Thyroid gland (tissue), 4 donors: ENCODE results near the gene TMEM258. TPM values are rescaled to one million over a fixed set of nuclear protein-coding genes. Genes with fewer than 3 reads are reported as not detected.

Experiments
- DNase-seq, 2 donors: peaks; one replicate each; pipeline ENCODE4 v3.0.0-alpha.2; 2019
- H3K27ac ChIP-seq, 3 donors: fragments of 200-600 bp; sonication (generic); 1 replicate in 2 of 3; 2 replicates in 1 of 3; pipeline ENCODE4 v1.5.1; 2016 to 2019; ENCODE audit warnings: mild to moderate bottlenecking in 1 of 3, moderate library complexity in 1 of 3
- H3K27me3 ChIP-seq: fragments of 200-600 bp; sonication (generic); one replicate; pipeline ENCODE4 v1.5.1; 2019
- H3K36me3 ChIP-seq, 2 donors: fragments of 200-600 bp; sonication (generic); one replicate each; pipeline ENCODE4 v1.5.1; 2016 to 2019
- H3K4me1 ChIP-seq, 2 donors: fragments of 200-600 bp; sonication (generic); one replicate each; pipeline ENCODE4 v1.5.1; 2017 to 2019
- H3K4me3 ChIP-seq, 3 donors: fragments of 200-600 bp; sonication (generic); replicated peaks in 1 of 3; 1 replicate in 2 of 3; 2 replicates in 1 of 3; pipeline ENCODE4 v1.5.1; 2016; ENCODE audit warnings: mild to moderate bottlenecking in 1 of 3
- H3K9me3 ChIP-seq: fragments of 200-600 bp; sonication (generic); one replicate; pipeline ENCODE4 v1.5.1; 2017
- CTCF ChIP-seq, 6 experiments: fragments of 200-600 bp in 3 of 6; fragments of 450-650 bp in 3 of 6; sonication (generic) in 3 of 6; IDR thresholded peaks; one replicate each; pipeline ENCODE4 v1.5.1; 2016 to 2019; ENCODE audit warnings: antibody characterized with exemption in 6 of 6, mild to moderate bottlenecking in 2 of 6, inconsistent platforms in 1 of 6, moderate library complexity in 1 of 6
- POLR2A ChIP-seq, 2 donors: fragments of 450-650 bp; IDR thresholded peaks; one replicate each; pipeline ENCODE4 v1.6.1; 2017; ENCODE audit warnings: antibody characterized with exemption in 2 of 2, mild to moderate bottlenecking in 2 of 2, moderate library complexity in 1 of 2
- WGBS, 2 donors: methylation state at CpG; one replicate each; pipeline ENCODE4 v1.1.5; 2017; 5-methylcytosine and 5-hydroxymethylcytosine counted together
- intact Hi-C: fragments of 100-400 bp; cut with DNase I; formaldehyde crosslinking; loops from one replicate; pipeline ENCODE4 v1.15.1; 2023
- total RNA-seq, 4 donors: library from RNA; depleted of rRNA; stranded (reverse); fragments of >200 nt; gene quantifications; one replicate each; pipeline ENCODE4 v1.2.3, GENCODE V29; 2016

TMEM258 gene
- total RNA-seq, 4 donors from 2014 or later = 28.0 to 57.9 (median 48.1) TPM

- no peak for TF ChIP-seq CTCF (IDR thresholded peaks at IDR 0.05)
- TF ChIP-seq POLR2A (IDR thresholded peaks at IDR 0.05) = no peak
- Histone ChIP-seq H3K36me3 (no peaks in the 10 kb centered on the region), H3K27ac (no peak overlapping the region), H3K4me3 (no peak overlapping the region), H3K4me1 (no peaks in the 10 kb centered on the region), H3K9me3 (no peaks in the 10 kb centered on the region), H3K27me3 (no peaks in the 10 kb centered on the region)
- intact Hi-C loops = no loop called here
- WGBS, 2 donors = 72 to 75% methylated on average over 21 to 22 of the region's 23 CpGs
- DNase-seq = no peak
These were observed 28.3 kb downstream of the TMEM258 start for GRCh38 chr11:61763930-61764605.

- H3K27me3 ChIP-seq = no peaks in the 10 kb centered on the region
- H3K9me3 ChIP-seq = no peaks in the 10 kb centered on the region
- intact Hi-C loops = no loop called here
- no peak overlapping the region for H3K27ac ChIP-seq
- 46 to 59% methylated on average over 8 to 14 of the region's 15 CpGs for WGBS, 2 donors
- H3K4me1 ChIP-seq = no peaks in the 10 kb centered on the region
- DNase-seq = no peak
- H3K4me3 ChIP-seq = no peak overlapping the region
- no peaks in the 10 kb centered on the region for H3K36me3 ChIP-seq
- TF ChIP-seq POLR2A (IDR thresholded peaks at IDR 0.05) (no peak), CTCF (IDR thresholded peaks at IDR 0.05) (no peak)
These were observed 29.6 kb downstream of the TMEM258 start for GRCh38 chr11:61762798-61763197.

- 62 to 69% methylated on average over 3 to 8 of the region's 10 CpGs for WGBS, 2 donors
- no peak overlapping the region for H3K4me3 ChIP-seq
- no peak for TF ChIP-seq POLR2A (IDR thresholded peaks at IDR 0.05)
- no peak for TF ChIP-seq CTCF (IDR thresholded peaks at IDR 0.05)
- intact Hi-C loops = no loop called here
- H3K4me1 ChIP-seq = no peaks in the 10 kb centered on the region
- no peak for DNase-seq
- H3K27ac ChIP-seq = no peak overlapping the region
- no peaks in the 10 kb centered on the region for H3K9me3 ChIP-seq
- H3K27me3 ChIP-seq = no peaks in the 10 kb centered on the region
- H3K36me3 ChIP-seq = no peaks in the 10 kb centered on the region
These were observed 30.2 kb downstream of the TMEM258 start for GRCh38 chr11:61762223-61762615.

- TF ChIP-seq CTCF (IDR thresholded peaks at IDR 0.05) (no peak), POLR2A (IDR thresholded peaks at IDR 0.05) (no peak)
- no peak overlapping the region for H3K27ac ChIP-seq
- intact Hi-C loops = no loop called here
- H3K4me3 ChIP-seq = no peak overlapping the region
- no peaks in the 10 kb centered on the region for H3K27me3 ChIP-seq
- 79 to 84% methylated on average over 11 of the region's 11 CpGs for WGBS, 2 donors
- H3K4me1 ChIP-seq = no peaks in the 10 kb centered on the region
- no peak for DNase-seq
- no peaks in the 10 kb centered on the region for H3K36me3 ChIP-seq
- H3K9me3 ChIP-seq = no peaks in the 10 kb centered on the region
These were observed 30.8 kb downstream of the TMEM258 start for GRCh38 chr11:61761440-61762222.

- no peak overlapping the region for H3K27ac ChIP-seq
- no peaks in the 10 kb centered on the region for H3K4me1 ChIP-seq
- TF ChIP-seq CTCF (IDR thresholded peaks at IDR 0.05) (no peak), POLR2A (IDR thresholded peaks at IDR 0.05) (no peak)
- H3K36me3 ChIP-seq = no peaks in the 10 kb centered on the region
- DNase-seq = no peak
- no peak overlapping the region for H3K4me3 ChIP-seq
- 56 to 76% methylated on average over 7 to 13 of the region's 13 CpGs for WGBS, 2 donors
- intact Hi-C loops = no loop called here
- H3K9me3 ChIP-seq = no peaks in the 10 kb centered on the region
- H3K27me3 ChIP-seq = no peaks in the 10 kb centered on the region
These were observed 31.5 kb downstream of the TMEM258 start for GRCh38 chr11:61760946-61761345.
